GM19468 (cell line): Measurements from ENCODE around the gene MBNL2.
A peak's percentile ranks its signal among the peaks of the same experiment; 100 is the strongest.

ENCODE experiments used
- ATAC-seq: cut with Tn5 transposase; IDR thresholded peaks from one replicate; pipeline ENCODE4 v1.9.1; 2021; ENCODE audit warnings: mild to moderate bottlenecking, moderate library complexity, moderate number of reproducible peaks; ENCODE audit not compliant: unreplicated experiment; ENCODE audit errors: extremely low read depth

Gene MBNL2

GRCh38 chr13:97431171-97431764 is 209.1 kb downstream of the MBNL2 start:
- no peak for ATAC-seq

- ATAC-seq = no peak
Measured at GRCh38 chr13:97432232-97432916, 210.2 kb downstream of the MBNL2 start.

DNA sequence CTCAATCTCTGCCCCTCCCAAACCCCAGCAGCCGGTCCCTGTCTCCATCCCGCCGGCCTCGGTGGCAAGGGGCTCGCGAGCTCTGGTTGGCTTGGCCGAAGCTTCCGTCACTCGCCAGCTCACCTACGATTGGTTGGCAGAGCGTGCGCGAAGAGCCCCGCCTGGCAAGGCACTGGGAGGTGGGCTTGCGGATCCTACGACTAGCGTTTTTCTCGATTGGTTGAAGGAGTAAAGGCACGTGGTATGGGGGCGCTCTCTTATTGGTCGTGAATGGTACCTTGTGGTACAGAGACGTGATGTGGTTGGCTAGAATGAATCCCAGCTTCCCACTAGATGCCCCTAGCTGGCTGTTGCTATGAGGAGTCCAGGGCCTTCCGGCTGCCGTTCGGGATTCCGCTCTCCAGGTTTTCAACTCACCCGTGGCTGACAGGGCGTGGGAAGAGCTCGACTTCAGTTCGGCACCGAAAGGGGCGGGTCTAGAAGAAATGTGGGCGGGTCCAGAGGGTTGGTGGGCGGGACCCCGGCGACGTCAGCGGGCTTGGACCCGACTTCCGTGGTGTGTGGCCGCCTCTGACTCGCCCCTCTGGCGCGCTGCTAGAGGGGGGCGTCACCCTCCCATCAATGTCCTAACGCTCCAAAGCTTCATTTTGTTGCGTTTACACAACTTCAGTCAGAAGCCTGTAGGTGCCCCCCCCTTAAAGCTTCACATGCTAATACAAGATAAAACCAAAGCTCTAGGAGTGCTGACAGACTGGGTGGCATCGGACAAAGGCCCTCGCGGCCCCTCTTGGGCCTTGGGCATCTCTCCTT is 211.0 kb downstream of the MBNL2 start:
- peak; percentile 91 for ATAC-seq

- ATAC-seq = peak; percentile 17
Measured at GRCh38 chr13:97433727-97434396, 211.7 kb downstream of the MBNL2 start, which contains the start of gene RAP2A. Gene RAP2A (plus strand): TSS chr13:97434169. CDS start chr13:97434471, 302 bp downstream.

- ATAC-seq = no peak
Measured at GRCh38 chr13:97434397-97435201, 212.5 kb downstream of the MBNL2 start.

- no peak for ATAC-seq
Measured at GRCh38 chr13:97435323-97435722, 213.2 kb downstream of the MBNL2 start.

- ATAC-seq = no peak
Measured at GRCh38 chr13:97435794-97436193, 213.7 kb downstream of the MBNL2 start.

- no peak for ATAC-seq
Measured at GRCh38 chr13:97436845-97437244, 214.7 kb downstream of the MBNL2 start.

GRCh38 chr13:97437729-97438128 is 215.6 kb downstream of the MBNL2 start:
- ATAC-seq = no peak

GRCh38 chr13:97438856-97439595 is 216.9 kb downstream of the MBNL2 start:
- ATAC-seq = no peak

GRCh38 chr13:97440598-97441170 is 218.6 kb downstream of the MBNL2 start:
- no peak for ATAC-seq

DNA sequence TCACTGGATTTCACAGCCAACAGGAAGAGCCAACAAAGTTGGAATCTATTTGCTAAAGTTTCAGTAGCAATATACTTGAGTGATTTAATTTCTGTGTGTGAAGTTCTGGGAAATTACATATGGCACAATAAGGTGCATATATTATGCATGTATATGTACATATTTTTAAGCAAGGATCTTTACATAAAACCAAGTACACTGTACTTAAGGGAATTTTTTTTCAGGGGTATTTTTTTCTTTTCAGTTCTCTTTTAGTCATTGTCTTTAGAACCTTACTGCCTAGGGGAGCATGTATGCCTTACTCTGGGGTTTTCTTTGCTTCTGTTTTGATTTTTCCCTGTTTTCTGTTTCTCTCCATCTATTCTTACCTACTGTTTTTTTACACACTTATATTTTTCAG is 219.2 kb downstream of the MBNL2 start:
- ATAC-seq = peak; percentile 32
